OCI-LY7 (cell line): Measurements from ENCODE around the gene IGSF21.

ENCODE experiments used
- EZH2phosphoT487 ChIP-seq: fragments of 200-600 bp; sonication (generic); IDR thresholded peaks from 2 replicates; pipeline ENCODE4 v1.6.1; 2018; ENCODE audit warnings: low read depth, borderline replicate concordance, mild to moderate bottlenecking, mixed run types, antibody characterized with exemption, low read length, moderate library complexity, mixed read lengths
- TF ChIP-seq, protein P1 (sequence below): fragments of 200-600 bp; sonication (generic); conservative IDR thresholded peaks from 2 replicates; pipeline ENCODE4 v1.5.1; 2014; ENCODE audit warnings: mild to moderate bottlenecking, antibody characterized with exemption, low read length, moderate library complexity, mixed read lengths

DNA sequence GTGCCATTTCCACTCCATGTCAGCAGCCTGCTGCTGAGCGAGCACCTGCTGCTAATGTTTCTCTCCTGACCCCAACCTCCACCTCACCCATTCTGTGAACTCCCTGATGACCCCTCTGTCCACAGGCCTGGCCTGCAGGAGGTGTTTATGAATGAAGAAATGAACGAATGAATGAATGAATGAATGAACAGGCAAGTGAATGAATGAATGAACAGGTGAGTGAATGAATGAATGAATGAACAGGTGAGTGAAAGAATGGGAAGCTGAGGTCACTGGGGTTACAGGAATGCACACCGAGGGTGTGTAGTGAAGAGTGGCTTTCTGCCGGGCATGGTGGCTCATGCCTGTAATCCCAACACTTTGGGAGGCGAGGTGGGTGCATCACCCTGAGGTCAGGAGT lies 173.4 kb downstream of the IGSF21 start:
- TF ChIP-seq, protein P1, sequence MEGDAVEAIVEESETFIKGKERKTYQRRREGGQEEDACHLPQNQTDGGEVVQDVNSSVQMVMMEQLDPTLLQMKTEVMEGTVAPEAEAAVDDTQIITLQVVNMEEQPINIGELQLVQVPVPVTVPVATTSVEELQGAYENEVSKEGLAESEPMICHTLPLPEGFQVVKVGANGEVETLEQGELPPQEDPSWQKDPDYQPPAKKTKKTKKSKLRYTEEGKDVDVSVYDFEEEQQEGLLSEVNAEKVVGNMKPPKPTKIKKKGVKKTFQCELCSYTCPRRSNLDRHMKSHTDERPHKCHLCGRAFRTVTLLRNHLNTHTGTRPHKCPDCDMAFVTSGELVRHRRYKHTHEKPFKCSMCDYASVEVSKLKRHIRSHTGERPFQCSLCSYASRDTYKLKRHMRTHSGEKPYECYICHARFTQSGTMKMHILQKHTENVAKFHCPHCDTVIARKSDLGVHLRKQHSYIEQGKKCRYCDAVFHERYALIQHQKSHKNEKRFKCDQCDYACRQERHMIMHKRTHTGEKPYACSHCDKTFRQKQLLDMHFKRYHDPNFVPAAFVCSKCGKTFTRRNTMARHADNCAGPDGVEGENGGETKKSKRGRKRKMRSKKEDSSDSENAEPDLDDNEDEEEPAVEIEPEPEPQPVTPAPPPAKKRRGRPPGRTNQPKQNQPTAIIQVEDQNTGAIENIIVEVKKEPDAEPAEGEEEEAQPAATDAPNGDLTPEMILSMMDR: no peak
- no peak for TF ChIP-seq EZH2phosphoT487
